HCT116 (cell line): ENCODE results near the gene GRHPR.

Experiments used
- EGR1 ChIP-seq: IDR thresholded peaks from 2 replicates; pipeline ENCODE4 v1.6.1; 2012; ENCODE audit warnings: low read depth
- ELF1 ChIP-seq: IDR thresholded peaks from 2 replicates; pipeline ENCODE4 v1.6.1; 2012; ENCODE audit warnings: low read depth, borderline replicate concordance
- POLR2A ChIP-seq: IDR thresholded peaks from 2 replicates; pipeline ENCODE4 v1.7.0; 2011; ENCODE audit warnings: borderline replicate concordance; ENCODE audit not compliant: insufficient read depth, insufficient read length; ENCODE audit errors: extremely low read depth
- TCF7L2 ChIP-seq: IDR thresholded peaks from 2 replicates; pipeline ENCODE4 v1.7.0; 2011; ENCODE audit warnings: borderline replicate concordance, inconsistent platforms; ENCODE audit not compliant: insufficient read depth, insufficient read length; ENCODE audit errors: extremely low read depth
- TF ChIP-seq, protein P1 (sequence below), 3 experiments: fragments of 200-600 bp in 1 of 3; sonication (generic) in 1 of 3; IDR thresholded peaks in 2 of 3; conservative IDR thresholded peaks in 1 of 3; 2 replicates each; pipeline ENCODE4 v1.5.1; 2012 to 2017; ENCODE audit warnings: low read depth in 2 of 3, low read length in 2 of 3, antibody characterized with exemption in 1 of 3, borderline replicate concordance in 1 of 3, control low read depth in 1 of 3, mild to moderate bottlenecking in 1 of 3, mixed read lengths in 1 of 3, mixed run types in 1 of 3, moderate library complexity in 1 of 3; ENCODE audit not compliant: insufficient read depth in 1 of 3

DNA sequence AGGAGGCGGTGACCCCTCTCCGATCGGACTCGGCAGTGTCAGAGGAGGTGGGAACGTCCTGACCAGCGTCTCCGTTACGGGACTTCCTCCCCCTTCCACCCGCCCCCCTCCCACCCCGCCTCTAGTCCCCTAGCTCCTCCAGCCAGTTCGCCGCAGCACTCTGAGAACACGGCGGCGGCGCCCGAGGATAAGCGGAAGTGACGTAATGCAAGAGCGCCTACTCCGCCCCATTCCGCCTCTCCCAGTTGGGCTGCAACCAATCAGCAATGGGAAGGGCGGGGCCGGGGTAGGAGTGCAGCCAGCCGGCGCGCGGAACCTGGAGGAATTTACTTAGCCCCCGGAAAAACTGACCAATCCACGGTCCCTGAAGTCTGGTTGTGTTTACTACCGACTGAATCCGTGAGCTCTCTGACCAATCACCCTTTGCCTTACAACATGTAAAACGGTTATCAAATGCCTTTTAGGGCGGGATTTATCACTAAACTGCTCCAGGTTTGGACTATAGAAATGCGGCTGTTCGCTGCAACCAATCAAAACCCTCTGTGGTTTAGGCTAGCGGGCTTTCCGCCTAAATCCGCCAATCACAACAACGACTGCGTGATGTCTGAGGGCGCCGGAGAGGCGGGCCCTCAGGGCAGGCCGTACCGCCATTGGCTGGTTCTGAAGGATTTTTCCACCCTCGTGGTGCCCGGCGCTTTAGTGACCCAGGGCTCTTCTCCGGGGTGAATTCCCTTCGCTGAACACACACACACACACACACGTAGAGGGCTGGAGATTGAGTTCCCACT, 42.9 kb downstream of the GRHPR start, which contains the start of gene ZBTB5:
- TF ChIP-seq, protein P1, sequence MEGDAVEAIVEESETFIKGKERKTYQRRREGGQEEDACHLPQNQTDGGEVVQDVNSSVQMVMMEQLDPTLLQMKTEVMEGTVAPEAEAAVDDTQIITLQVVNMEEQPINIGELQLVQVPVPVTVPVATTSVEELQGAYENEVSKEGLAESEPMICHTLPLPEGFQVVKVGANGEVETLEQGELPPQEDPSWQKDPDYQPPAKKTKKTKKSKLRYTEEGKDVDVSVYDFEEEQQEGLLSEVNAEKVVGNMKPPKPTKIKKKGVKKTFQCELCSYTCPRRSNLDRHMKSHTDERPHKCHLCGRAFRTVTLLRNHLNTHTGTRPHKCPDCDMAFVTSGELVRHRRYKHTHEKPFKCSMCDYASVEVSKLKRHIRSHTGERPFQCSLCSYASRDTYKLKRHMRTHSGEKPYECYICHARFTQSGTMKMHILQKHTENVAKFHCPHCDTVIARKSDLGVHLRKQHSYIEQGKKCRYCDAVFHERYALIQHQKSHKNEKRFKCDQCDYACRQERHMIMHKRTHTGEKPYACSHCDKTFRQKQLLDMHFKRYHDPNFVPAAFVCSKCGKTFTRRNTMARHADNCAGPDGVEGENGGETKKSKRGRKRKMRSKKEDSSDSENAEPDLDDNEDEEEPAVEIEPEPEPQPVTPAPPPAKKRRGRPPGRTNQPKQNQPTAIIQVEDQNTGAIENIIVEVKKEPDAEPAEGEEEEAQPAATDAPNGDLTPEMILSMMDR (IDR thresholded peaks at IDR 0.05 in 2 of 3, conservative IDR thresholded peaks at IDR 0.05 in 1 of 3; ENCODE audit: borderline replicate concordance in 1 of 3, insufficient read depth in 1 of 3, low read depth in 2 of 3, low read length in 2 of 3): no peak
- TF ChIP-seq POLR2A (no peak), ELF1 (no peak), EGR1 (no peak), TCF7L2 (peak; percentile 46)
